T-helper 9 cell (primary cell): ENCODE data around the gene ZNF546.
"Not testable (repeated sequence)": the region's sequence is repeated elsewhere in the genome, so short reads cannot be mapped to it uniquely, and the experiment has no call there.

Experiments
- DNase-seq: peaks from one replicate; pipeline ENCODE4 v3.0.0-alpha.2; 2020

The ZNF546 gene

DNA sequence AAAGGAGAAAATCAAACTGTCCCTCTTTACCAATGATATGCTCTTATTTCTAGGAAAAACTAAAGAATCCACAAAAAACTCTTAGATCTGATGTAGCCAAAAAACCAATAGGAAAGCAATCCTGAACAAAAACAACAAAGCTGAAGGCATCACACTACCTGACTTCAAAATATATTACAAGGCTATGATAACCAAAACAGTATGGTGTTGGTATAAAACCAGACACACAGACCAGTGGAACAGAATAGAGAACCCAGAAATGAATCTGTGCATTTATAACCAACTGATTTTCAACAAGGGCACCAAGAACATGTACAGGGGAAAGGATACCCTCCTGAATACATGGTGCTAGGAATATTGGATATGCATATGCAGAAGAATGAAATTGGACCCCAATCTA, 9.7 kb upstream of the ZNF546 start:
- no peak for DNase-seq

DNA sequence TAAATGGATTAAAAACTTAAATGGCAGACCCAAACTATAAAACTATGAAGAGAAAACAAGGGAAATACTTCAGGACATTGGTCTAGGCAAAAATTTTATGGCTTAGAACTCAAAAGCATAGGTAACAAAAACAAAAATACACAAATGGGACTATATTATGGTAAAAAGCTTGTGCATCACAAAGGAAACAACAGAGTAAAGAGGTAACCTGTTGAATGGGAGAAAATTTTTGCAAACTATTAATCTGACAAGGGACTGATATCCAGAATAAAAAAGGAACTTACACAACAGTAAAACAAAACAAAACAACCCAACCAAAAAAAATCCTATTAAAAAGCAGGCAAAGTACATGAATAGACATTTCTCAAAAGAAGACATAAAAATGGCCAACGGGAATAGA, 9.3 kb upstream of the ZNF546 start:
- no peak for DNase-seq

DNA sequence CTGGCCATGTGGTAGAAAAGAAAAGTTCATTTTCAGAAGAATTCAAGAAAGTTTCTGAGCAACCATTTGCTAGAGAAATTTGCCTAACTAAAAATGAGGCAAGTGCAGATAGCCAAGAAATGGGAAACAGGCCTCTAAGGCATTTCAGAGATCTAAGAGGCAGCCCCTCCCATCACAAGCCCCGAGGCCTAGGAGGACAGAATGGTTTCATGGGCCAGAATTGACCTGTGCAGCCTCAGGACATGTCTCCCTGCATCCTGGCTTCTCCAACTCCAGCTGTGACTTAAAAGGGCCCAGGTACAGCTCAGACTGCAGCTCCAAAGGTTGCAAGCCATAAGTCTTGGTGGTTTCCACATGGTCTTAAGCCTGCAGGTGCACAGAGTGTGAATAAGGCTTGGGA, 3.3 kb upstream of the ZNF546 start:
- no peak for DNase-seq

DNA sequence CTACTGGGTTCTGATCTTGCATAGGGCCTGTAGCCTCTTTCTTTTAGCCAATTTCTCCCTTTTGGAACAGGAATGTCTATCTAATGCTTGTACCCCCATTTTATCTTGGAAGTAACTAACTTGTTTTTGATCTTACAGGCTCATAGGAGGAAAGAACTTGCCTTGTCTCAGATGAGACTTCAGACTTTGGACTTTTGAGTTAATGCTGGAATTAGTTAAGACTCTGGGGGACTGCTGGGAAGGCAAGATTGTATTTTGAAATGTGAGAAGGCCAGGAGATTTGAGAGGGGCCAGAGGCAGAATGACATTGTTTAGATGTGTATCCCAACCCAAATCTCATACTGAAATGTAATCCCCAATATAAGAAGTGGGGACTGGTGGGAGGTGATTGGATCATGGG, 2.5 kb upstream of the ZNF546 start:
- no peak for DNase-seq

GRCh38 chr19:39995794-39996193, 1.1 kb upstream of the ZNF546 start:
- DNase-seq: no peak

DNA sequence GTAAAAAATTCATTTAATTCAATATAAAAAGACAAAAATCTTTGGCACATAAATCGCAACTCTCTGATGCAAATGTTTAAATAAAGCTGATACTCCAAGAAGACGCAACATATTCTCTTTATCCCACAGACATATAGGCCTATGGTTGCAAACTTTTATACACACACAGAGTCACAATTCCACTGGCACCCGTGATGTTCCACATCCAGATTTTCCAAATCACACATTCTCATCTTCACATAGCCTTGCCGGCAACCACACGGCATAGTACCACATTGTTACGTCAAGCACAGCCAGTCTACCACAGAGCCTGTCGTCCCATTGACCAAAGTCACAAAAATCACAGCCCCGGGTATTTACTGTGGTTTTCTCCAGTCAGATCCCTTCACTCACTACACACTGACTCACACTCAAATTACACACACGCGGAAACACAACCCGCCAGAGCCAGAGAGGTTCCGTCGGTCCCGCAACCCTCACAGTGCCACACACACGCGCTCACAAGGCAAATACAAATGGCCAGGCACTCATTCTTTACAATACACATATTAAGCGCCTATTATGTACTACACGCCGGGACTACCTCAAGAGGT, 546 bp upstream of the ZNF546 start:
- no peak for DNase-seq

DNA sequence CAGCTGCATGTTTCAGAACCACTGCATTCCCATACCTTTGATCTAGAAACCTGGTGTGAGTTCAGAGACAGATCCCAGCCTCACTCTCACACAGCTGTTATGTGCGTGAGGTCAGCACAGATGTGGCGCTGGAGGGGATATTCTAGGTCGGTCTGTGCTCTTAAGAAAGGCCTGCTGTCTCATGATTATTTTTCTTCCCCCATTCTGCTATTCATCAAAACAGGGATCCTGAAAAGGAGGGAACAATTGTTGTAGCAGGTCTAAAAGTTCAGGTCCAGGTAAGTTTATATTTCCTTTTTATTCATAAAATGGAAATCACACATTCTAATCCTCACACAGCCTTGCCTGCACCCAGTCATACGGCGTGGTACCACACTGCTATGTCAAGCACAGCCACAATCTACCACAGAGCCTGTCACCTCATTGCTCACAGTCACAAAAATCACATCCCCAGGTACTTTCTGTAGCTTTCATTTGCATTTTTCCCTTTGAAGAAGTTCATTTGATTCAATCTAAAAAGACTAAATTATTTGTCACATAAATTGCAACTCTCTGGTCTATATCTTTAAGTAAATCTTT, 867 bp downstream of the ZNF546 start:
- no peak for DNase-seq

DNA sequence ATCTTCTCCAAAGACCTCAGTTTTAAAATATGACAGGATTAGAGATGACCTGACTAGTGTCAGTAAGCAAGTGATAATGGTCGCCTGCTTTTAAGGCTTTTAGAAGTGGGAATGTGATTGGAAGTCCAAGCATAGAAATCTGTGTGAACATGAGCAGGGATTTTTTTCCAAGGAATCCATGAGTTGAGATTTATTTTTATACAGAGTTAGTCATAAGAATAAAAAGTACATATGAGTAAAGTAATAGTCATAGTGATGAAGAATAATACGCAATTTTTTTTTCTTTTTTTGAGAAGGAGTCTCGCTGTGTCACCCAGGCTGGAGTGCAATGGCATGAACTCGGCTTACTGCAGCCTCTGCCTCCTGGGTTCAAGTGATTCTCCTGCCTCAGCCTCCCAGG, 1.6 kb downstream of the ZNF546 start:
- no peak for DNase-seq

- DNase-seq: no peak
These were observed 8.9 kb downstream of the ZNF546 start for GRCh38 chr19:40005691-40006272.

DNA sequence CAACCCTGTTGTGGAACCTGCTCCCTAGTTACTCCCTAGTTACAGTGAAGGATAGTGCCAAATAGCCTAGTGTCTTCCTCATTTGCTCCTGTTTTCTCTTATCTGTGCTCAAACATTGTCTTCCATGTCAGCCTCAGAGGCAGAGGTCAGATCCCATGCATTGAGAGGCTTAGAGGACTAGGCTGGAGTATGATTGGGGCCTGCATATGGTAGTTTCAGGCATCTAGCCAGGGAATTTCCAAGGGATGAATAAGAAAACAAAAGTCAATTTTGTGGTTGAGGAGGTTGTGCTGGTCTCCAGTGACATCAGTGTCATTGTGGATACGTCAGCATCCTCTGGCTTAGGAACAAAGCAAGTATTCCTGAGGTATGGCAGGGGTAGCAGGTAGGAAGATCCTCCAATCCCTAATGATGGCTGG, 9.4 kb downstream of the ZNF546 start:
- no peak for DNase-seq

- DNase-seq: no peak
These were observed 12.8 kb downstream of the ZNF546 start for GRCh38 chr19:40009674-40010073.

- no peak for DNase-seq
These were observed 17.1 kb downstream of the ZNF546 start for GRCh38 chr19:40013991-40014390.

DNA sequence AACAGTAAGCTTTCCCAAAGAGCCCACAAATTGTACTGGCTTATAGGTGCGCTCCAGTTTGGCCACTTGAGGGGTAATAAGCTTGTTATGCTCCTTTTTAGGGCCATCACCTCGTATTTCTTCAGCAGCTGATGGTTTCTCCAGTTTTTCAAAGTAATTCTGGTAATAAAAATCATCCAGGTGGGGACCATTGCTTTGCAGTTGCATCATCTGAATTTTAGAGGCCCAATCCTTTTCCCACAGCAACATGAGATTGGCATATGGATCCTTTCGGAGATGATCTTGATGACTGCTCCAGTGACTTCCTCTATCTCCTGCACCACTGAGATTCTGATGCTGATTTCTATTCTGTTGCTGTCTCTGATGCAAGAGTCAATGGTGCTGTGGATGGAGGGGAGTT, 27.1 kb downstream of the ZNF546 start:
- DNase-seq: no peak

DNA sequence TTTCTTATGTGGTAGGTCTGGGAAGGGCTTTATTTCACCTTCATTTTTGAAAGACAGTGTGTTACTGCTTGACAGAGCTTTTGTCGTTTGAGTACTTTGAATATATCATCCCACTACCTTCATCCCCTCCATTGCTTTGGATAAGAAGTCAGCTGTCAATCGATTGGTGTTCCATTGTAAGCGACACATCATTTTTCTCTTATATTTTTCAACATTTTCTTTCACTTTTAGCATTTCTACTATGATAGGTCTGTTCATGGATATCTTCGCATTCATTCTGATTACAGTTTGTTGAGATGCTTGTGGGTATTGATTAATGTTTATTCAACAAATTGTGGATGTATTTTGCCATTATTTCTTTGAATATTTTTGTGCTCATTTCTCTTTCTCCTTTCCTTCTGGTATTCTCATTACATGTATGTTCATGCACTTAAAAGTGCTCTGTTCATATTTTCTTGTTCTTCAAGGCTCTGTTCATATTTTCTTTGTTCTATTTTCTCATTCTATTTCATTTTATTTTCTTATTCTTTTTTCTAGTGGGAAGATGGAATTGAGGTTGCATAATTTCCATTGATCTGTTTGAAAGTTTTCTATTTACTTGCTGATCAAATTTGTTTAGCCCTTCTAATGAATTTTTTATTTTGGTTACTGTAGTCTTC, 29.2 kb downstream of the ZNF546 start:
- no peak for DNase-seq

- DNase-seq: no peak
These were observed 29.7 kb downstream of the ZNF546 start for GRCh38 chr19:40026597-40026970.

GRCh38 chr19:40033989-40034560, 37.2 kb downstream of the ZNF546 start:
- no peak for DNase-seq

- no peak for DNase-seq
These were observed 39.1 kb downstream of the ZNF546 start for GRCh38 chr19:40035996-40036395.

- not testable (repeated sequence) for DNase-seq
These were observed 41.2 kb downstream of the ZNF546 start for GRCh38 chr19:40038047-40038446.

DNA sequence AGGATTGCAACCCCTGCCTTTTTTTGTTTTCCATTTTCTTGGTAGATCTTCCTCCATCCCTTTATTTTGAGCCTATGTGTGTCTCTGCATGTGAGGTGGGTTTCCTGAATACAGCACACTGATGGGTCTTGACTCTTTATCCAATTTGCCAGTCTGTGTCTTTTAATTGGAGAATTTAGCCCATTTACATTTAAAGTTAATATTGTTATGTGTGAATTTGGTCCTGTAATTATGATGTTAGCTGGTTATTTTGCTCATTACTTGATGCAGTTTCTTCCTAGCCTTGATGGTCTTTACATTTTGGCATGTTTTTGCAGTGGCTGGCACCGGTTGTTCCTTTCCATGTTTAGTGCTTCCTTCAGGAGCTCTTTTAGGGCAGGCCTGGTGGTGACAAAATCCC, 44.9 kb downstream of the ZNF546 start:
- not testable (repeated sequence) for DNase-seq

GRCh38 chr19:40053491-40053890, 56.6 kb downstream of the ZNF546 start:
- DNase-seq: no peak

GRCh38 chr19:40054632-40055031, 57.8 kb downstream of the ZNF546 start:
- DNase-seq: no peak

DNA sequence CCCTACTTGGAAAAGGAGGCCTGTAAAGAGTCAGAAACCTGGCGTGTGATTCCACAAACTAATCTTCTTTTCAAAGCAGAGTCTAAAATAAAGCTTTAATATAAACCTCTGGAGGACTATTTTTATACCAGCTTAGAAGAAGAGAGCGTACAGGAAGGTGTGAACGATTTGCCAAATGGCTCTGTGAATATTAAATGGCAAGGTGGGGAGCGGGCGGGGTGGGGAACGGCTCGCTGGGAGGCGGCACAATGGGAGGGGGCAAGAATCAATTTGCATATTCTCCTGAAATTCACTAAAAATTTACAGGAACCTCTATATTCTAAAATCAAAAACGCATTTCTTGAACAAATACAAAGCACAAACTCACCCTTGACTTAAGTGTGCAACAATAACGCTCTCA, 58.2 kb downstream of the ZNF546 start:
- DNase-seq: no peak

DNA sequence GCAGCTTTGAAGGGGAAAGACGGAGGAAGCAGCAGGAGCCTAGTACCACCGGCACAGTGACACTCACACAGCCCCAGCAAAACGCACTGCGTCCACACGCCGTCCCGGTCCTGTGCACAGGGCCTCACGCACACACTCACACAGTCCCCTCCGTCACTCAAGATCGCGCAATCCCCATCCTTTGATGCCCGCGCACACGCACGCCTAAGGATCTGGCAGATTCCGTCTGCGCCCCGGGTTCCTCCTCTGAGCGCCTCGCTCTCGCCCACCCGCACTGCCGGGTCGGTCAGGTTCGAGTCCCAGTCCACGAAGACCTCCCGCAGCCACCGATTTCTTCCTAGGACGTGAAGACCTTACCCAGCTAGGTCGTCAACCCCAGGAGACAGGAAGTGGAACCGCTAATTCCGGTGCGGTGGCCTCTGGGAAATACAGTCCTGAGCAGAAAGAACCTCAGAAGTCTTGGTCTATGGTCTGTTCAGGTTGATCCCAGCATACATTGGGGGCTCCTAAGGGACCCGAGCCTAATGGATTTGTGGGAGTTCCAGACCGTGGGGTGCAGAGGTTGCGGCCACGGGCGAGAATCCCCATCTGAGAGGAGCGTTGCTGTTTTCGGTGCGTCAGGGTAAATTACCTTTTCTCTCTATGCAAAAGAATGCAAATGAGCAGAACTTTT, 59.1 kb downstream of the ZNF546 start, which contains the start of gene ZNF780B:
Gene ZNF780B, minus strand, starts transcription at position 400 of the 673 bp plus-strand sequence. CDS start 5,899 bp downstream, outside the sequence.
- peak; percentile 48 for DNase-seq
